GM11168 (cell line): ENCODE results near the gene CYP3A7.
"Not testable (repeated sequence)": the region's sequence is repeated elsewhere in the genome, so short reads cannot be mapped to it uniquely, and the experiment has no call there.

ENCODE experiments used
- in situ Hi-C: fragments of 300-500 bp; cut with MboI; formaldehyde crosslinking; loops from one replicate; pipeline ENCODE4 v1.12.0; 2022; ENCODE audit warnings: low sequenced_read_pairs; ENCODE audit not compliant: unreplicated experiment

Gene CYP3A7

GRCh38 chr7:99677013-99677647, 57.9 kb downstream of the CYP3A7 start:
- in situ Hi-C loops, result no loop called here

GRCh38 chr7:99674995-99675742, 59.8 kb downstream of the CYP3A7 start:
- in situ Hi-C loops, result no loop called here

GRCh38 chr7:99672573-99672972, 62.4 kb downstream of the CYP3A7 start:
- in situ Hi-C loops, result no loop called here

- in situ Hi-C loops, result no loop called here
Observed at GRCh38 chr7:99669782-99670181, 65.2 kb downstream of the CYP3A7 start.

GRCh38 chr7:99668541-99668940, 66.5 kb downstream of the CYP3A7 start:
- in situ Hi-C loops, result no loop called here

- in situ Hi-C loops, result no loop called here
Observed at GRCh38 chr7:99667179-99667578, 67.8 kb downstream of the CYP3A7 start.

GRCh38 chr7:99666013-99666395, 69.0 kb downstream of the CYP3A7 start:
- in situ Hi-C loops, result no loop called here

- in situ Hi-C loops, result no loop called here
Observed at GRCh38 chr7:99665312-99666012, 69.5 kb downstream of the CYP3A7 start.

- in situ Hi-C loops, result not testable (repeated sequence)
Observed at GRCh38 chr7:99657879-99658278, 77.1 kb downstream of the CYP3A7 start.
